ENCODE data around the gene GPC5.

Gene GPC5

GRCh38 chr13:91564396-91564795 lies 166.0 kb downstream of the GPC5 start:
- H3K36me3 ChIP-seq (ENCODE audit: control insufficient read depth, insufficient read depth, low read length): no peaks in the 10 kb centered on the region
- no peak for TF ChIP-seq CTCF (IDR thresholded peaks at IDR 0.05; ENCODE audit: insufficient read depth, low read length, poor library complexity, severe bottlenecking)
- no peak for DNase-seq (ENCODE audit: extremely low read depth, insufficient read length)
- H3K27me3 ChIP-seq (replicated peaks; ENCODE audit: control insufficient read depth, insufficient read depth, low read length): no peaks in the 10 kb centered on the region
- no peak overlapping the region for H3K4me3 ChIP-seq (replicated peaks; ENCODE audit: low read depth, low read length)

- TF ChIP-seq CTCF (IDR thresholded peaks at IDR 0.05; ENCODE audit: insufficient read depth, low read length, poor library complexity, severe bottlenecking): no peak
- Histone ChIP-seq H3K36me3 (ENCODE audit: control insufficient read depth, insufficient read depth, low read length) (no peaks in the 10 kb centered on the region), H3K4me3 (replicated peaks; ENCODE audit: low read depth, low read length) (no peak overlapping the region), H3K27me3 (replicated peaks; ENCODE audit: control insufficient read depth, insufficient read depth, low read length) (no peaks in the 10 kb centered on the region)
- no peak for DNase-seq (ENCODE audit: extremely low read depth, insufficient read length)
These were observed 166.9 kb downstream of the GPC5 start for GRCh38 chr13:91565296-91565695.

GRCh38 chr13:91567485-91568207 lies 169.2 kb downstream of the GPC5 start:
- Histone ChIP-seq H3K4me3 (replicated peaks; ENCODE audit: low read depth, low read length) (no peak overlapping the region), H3K27me3 (replicated peaks; ENCODE audit: control insufficient read depth, insufficient read depth, low read length) (no peaks in the 10 kb centered on the region), H3K36me3 (ENCODE audit: control insufficient read depth, insufficient read depth, low read length) (no peaks in the 10 kb centered on the region)
- DNase-seq (ENCODE audit: extremely low read depth, insufficient read length): no peak
- no peak for TF ChIP-seq CTCF (IDR thresholded peaks at IDR 0.05; ENCODE audit: insufficient read depth, low read length, poor library complexity, severe bottlenecking)

GRCh38 chr13:91571681-91572080 lies 173.3 kb downstream of the GPC5 start:
- no peak for TF ChIP-seq CTCF (IDR thresholded peaks at IDR 0.05; ENCODE audit: insufficient read depth, low read length, poor library complexity, severe bottlenecking)
- Histone ChIP-seq H3K27me3 (replicated peaks; ENCODE audit: control insufficient read depth, insufficient read depth, low read length) (no peaks in the 10 kb centered on the region), H3K4me3 (replicated peaks; ENCODE audit: low read depth, low read length) (no peak overlapping the region), H3K36me3 (ENCODE audit: control insufficient read depth, insufficient read depth, low read length) (no peaks in the 10 kb centered on the region)
- no peak for DNase-seq (ENCODE audit: extremely low read depth, insufficient read length)

- Histone ChIP-seq H3K27me3 (replicated peaks; ENCODE audit: control insufficient read depth, insufficient read depth, low read length) (no peaks in the 10 kb centered on the region), H3K4me3 (replicated peaks; ENCODE audit: low read depth, low read length) (no peak overlapping the region), H3K36me3 (ENCODE audit: control insufficient read depth, insufficient read depth, low read length) (no peaks in the 10 kb centered on the region)
- no peak for DNase-seq (ENCODE audit: extremely low read depth, insufficient read length)
- TF ChIP-seq CTCF (IDR thresholded peaks at IDR 0.05; ENCODE audit: insufficient read depth, low read length, poor library complexity, severe bottlenecking): no peak
These were observed 174.0 kb downstream of the GPC5 start for GRCh38 chr13:91572439-91572838.

Measured in GM06990 (cell line).